ENCODE data around the gene TMEM51.

- TF ChIP-seq CTCF (IDR thresholded peaks at IDR 0.05; ENCODE audit: insufficient read depth, low read length, poor library complexity, severe bottlenecking) (no peak), EZH2phosphoT487 (conservative IDR thresholded peaks at IDR 0.05; ENCODE audit: low read length) (no peak)
Measured at GRCh38 chr1:15148004-15148403, 5.5 kb upstream of the TMEM51 start.
